WTC11 (cell line): Measurements from ENCODE around the gene DHX29. TPM values are rescaled to one million over a fixed set of nuclear protein-coding genes. Genes with fewer than 3 reads are reported as not detected.

Experiments used
- ATAC-seq: fragments of 200-7000 bp; cut with Tn5 transposase; 2 replicates; pipeline ENCODE4 v1.10.0; 2021; ENCODE audit warnings: mild to moderate bottlenecking, moderate library complexity
- CTCF ChIA-PET: fragments of 300-600 bp; sonication (Branson Sonifier 250); formaldehyde crosslinking; loops from one replicate; lab custom pipeline; 2021; ENCODE audit warnings: antibody characterized with exemption; lab: Charles Lee
- POLR2A ChIA-PET: fragments of 350-600 bp; sonication (Branson Sonifier 250); formaldehyde crosslinking; loops from one replicate; lab custom pipeline; 2021; ENCODE audit warnings: antibody characterized with exemption; lab: Charles Lee
- DNase-seq: peaks from one replicate; pipeline ENCODE4 v3.0.0; 2021; ENCODE audit warnings: low spot score
- H3K27ac Mint-ChIP-seq: 2 replicates; pipeline ENCODE4 v1.8.0; 2021; ENCODE audit warnings: mixed read lengths
- H3K27me3 Mint-ChIP-seq: 2 replicates; pipeline ENCODE4 v1.8.0; 2021; ENCODE audit warnings: low read depth, mild to moderate bottlenecking, moderate library complexity, mixed read lengths
- H3K36me3 Mint-ChIP-seq: 2 replicates; pipeline ENCODE4 v1.8.0; 2021; ENCODE audit warnings: mixed read lengths
- H3K4me1 Mint-ChIP-seq: 2 replicates; pipeline ENCODE4 v1.8.0; 2022; ENCODE audit warnings: mixed read lengths
- H3K4me3 Mint-ChIP-seq: 2 replicates; pipeline ENCODE4 v1.8.0; 2021; ENCODE audit warnings: mild to moderate bottlenecking, moderate library complexity, mixed read lengths
- H3K9me3 Mint-ChIP-seq: 2 replicates; pipeline ENCODE4 v1.8.0; 2021; ENCODE audit warnings: mixed read lengths
- AFF4 ChIP-seq: sonication (generic); formaldehyde crosslinking; IDR thresholded peaks from 2 replicates; pipeline ENCODE4 v1.8.1; 2023; ENCODE audit warnings: mild to moderate bottlenecking, missing genetic modification reagents, borderline replicate concordance
- CBFB ChIP-seq: sonication (generic); formaldehyde crosslinking; IDR thresholded peaks from 2 replicates; pipeline ENCODE4 v1.8.1; 2022; ENCODE audit warnings: mild to moderate bottlenecking, low read depth, missing genetic modification reagents
- CDX4 ChIP-seq: fragments of 250-450 bp; sonication (Bioruptor Pico); IDR thresholded peaks from 2 replicates; pipeline ENCODE4 v1.9.0; 2021; ENCODE audit warnings: moderate library complexity, mild to moderate bottlenecking, inconsistent platforms, borderline replicate concordance
- CREM ChIP-seq: sonication (generic); formaldehyde crosslinking; IDR thresholded peaks from 2 replicates; pipeline ENCODE4 v1.8.1; 2022; ENCODE audit warnings: mild to moderate bottlenecking, missing genetic modification reagents, moderate library complexity
- E2F1 ChIP-seq: sonication (generic); formaldehyde crosslinking; IDR thresholded peaks from 2 replicates; pipeline ENCODE4 v1.8.0; 2022; ENCODE audit warnings: mild to moderate bottlenecking, missing genetic modification reagents
- GTF2I ChIP-seq: fragments of 250-450 bp; sonication (Bioruptor Pico); conservative IDR thresholded peaks from 2 replicates; pipeline ENCODE4 v1.4.0; 2021; ENCODE audit warnings: mild to moderate bottlenecking
- IRF2 ChIP-seq: sonication (generic); formaldehyde crosslinking; IDR thresholded peaks from 2 replicates; pipeline ENCODE4 v1.8.0; 2022; ENCODE audit warnings: low read depth, missing genetic modification reagents, borderline replicate concordance
- JUN ChIP-seq: sonication (generic); formaldehyde crosslinking; IDR thresholded peaks from 2 replicates; pipeline ENCODE4 v1.8.0; 2023; ENCODE audit warnings: mild to moderate bottlenecking, missing genetic modification reagents
- KAT7 ChIP-seq: sonication (generic); formaldehyde crosslinking; IDR thresholded peaks from 2 replicates; pipeline ENCODE4 v1.8.1; 2023; ENCODE audit warnings: missing genetic modification reagents, mild to moderate bottlenecking, borderline replicate concordance
- MAX ChIP-seq: sonication (generic); formaldehyde crosslinking; IDR thresholded peaks from 2 replicates; pipeline ENCODE4 v1.8.0; 2022; ENCODE audit warnings: mild to moderate bottlenecking, missing genetic modification reagents
- RORB ChIP-seq: fragments of 250-450 bp; sonication (Bioruptor Pico); IDR thresholded peaks from 2 replicates; pipeline ENCODE4 v1.9.0; 2021; ENCODE audit warnings: mild to moderate bottlenecking
- TCF7 ChIP-seq: sonication (generic); formaldehyde crosslinking; IDR thresholded peaks from 2 replicates; pipeline ENCODE4 v1.8.0; 2022; ENCODE audit warnings: mild to moderate bottlenecking, low read depth, missing genetic modification reagents, moderate library complexity
- TEAD1 ChIP-seq: sonication (generic); formaldehyde crosslinking; IDR thresholded peaks from 2 replicates; pipeline ENCODE4 v1.8.0; 2022; ENCODE audit warnings: mild to moderate bottlenecking, missing genetic modification reagents
- ZBTB21 ChIP-seq: sonication (generic); formaldehyde crosslinking; IDR thresholded peaks from 2 replicates; pipeline ENCODE4 v1.8.1; 2023; ENCODE audit warnings: mild to moderate bottlenecking, missing genetic modification reagents, borderline replicate concordance
- ZBTB43 ChIP-seq: sonication (generic); formaldehyde crosslinking; IDR thresholded peaks from 2 replicates; pipeline ENCODE4 v1.8.1; 2023; ENCODE audit warnings: mild to moderate bottlenecking, missing genetic modification reagents
- ZMAT4 ChIP-seq: fragments of 250-450 bp; sonication (Bioruptor Pico); IDR thresholded peaks from 2 replicates; pipeline ENCODE4 v1.9.0; 2021; ENCODE audit warnings: mild to moderate bottlenecking
- ZNF219 ChIP-seq: sonication (generic); formaldehyde crosslinking; IDR thresholded peaks from 2 replicates; pipeline ENCODE4 v1.8.0; 2023; ENCODE audit warnings: missing genetic modification reagents, mild to moderate bottlenecking, borderline replicate concordance
- ZNF232 ChIP-seq: sonication (generic); formaldehyde crosslinking; IDR thresholded peaks from 2 replicates; pipeline ENCODE4 v1.8.0; 2022; ENCODE audit warnings: mild to moderate bottlenecking, missing genetic modification reagents
- ZNF425 ChIP-seq: fragments of 250-450 bp; sonication (Bioruptor Pico); conservative IDR thresholded peaks from 2 replicates; pipeline ENCODE4 v1.9.0; 2021; ENCODE audit warnings: mild to moderate bottlenecking
- ZNF671 ChIP-seq: fragments of 250-450 bp; sonication (Bioruptor Pico); IDR thresholded peaks from 2 replicates; pipeline ENCODE4 v1.8.0; 2021; ENCODE audit warnings: mild to moderate bottlenecking
- total RNA-seq: library from RNA; stranded (reverse); gene quantifications from 3 replicates; pipeline ENCODE4 v1.2.3, GENCODE V29; 2021

The DHX29 gene
- total RNA-seq, 1 experiment from 2014 or later: 29.7 TPM

- TF ChIP-seq JUN (CRISPR knock-in tag): no peak
- no peak for TF ChIP-seq TEAD1 (CRISPR knock-in tag)
- TF ChIP-seq KAT7 (CRISPR knock-in tag): no peak
- no peak for TF ChIP-seq TCF7 (CRISPR knock-in tag)
- TF ChIP-seq MAX: no peak
- no peak for TF ChIP-seq ZNF671 (CRISPR knock-in tag)
- no peak for TF ChIP-seq IRF2 (CRISPR knock-in tag)
- TF ChIP-seq CDX4: no peak
- no peak for TF ChIP-seq CBFB
- no peak for TF ChIP-seq E2F1 (CRISPR knock-in tag)
- TF ChIP-seq, all 79 proteins: peak for 0
Observed at GRCh38 chr5:55331321-55331720, 23.8 kb upstream of the DHX29 start (continued).

GRCh38 chr5:55327281-55327680 is 19.8 kb upstream of the DHX29 start:
- DNase-seq: no peak
- no peaks in the 10 kb centered on the region for H3K9me3 Mint-ChIP-seq
- no peaks in the 10 kb centered on the region for H3K27me3 Mint-ChIP-seq
- ATAC-seq: no peak
- H3K4me3 Mint-ChIP-seq: no peak overlapping the region
- peaks cover 42% of the 10 kb centered on the region for H3K36me3 Mint-ChIP-seq
- H3K27ac Mint-ChIP-seq: no peak overlapping the region
- POLR2A ChIA-PET: no interaction called here
- H3K4me1 Mint-ChIP-seq: no peaks in the 10 kb centered on the region
- TF ChIP-seq MAX: no peak
- TF ChIP-seq ZBTB21 (CRISPR knock-in tag): no peak
- no peak for TF ChIP-seq RORB (CRISPR knock-in tag)
- TF ChIP-seq ZBTB43 (CRISPR knock-in tag): no peak
- TF ChIP-seq CREM (CRISPR knock-in tag): no peak
- TF ChIP-seq ZNF219 (CRISPR knock-in tag): no peak
- no peak for TF ChIP-seq GTF2I (CRISPR knock-in tag)
- TF ChIP-seq AFF4 (CRISPR knock-in tag): no peak
- TF ChIP-seq ZNF232 (CRISPR knock-in tag): no peak
- no peak for TF ChIP-seq ZMAT4 (CRISPR knock-in tag)
- no peak for TF ChIP-seq TCF7 (CRISPR knock-in tag)
- no peak for TF ChIP-seq ZNF425 (CRISPR knock-in tag)
- no peak for TF ChIP-seq KAT7 (CRISPR knock-in tag)
- TF ChIP-seq, all 79 proteins: peak for 0
- CTCF ChIA-PET: no interaction called here
